Neural cell (in vitro differentiated cells): Measurements from ENCODE around the gene VRK1. TPM values are rescaled to one million over a fixed set of nuclear protein-coding genes. Genes with fewer than 3 reads are reported as not detected.

Source experiments
- H2AFZ ChIP-seq: fragments of 200-600, 300-800 bp; sonication (generic), shearing (Covaris generic); 2 replicates; pipeline ENCODE4 v1.6.0; 2014; ENCODE audit warnings: low read depth, mild to moderate bottlenecking, antibody characterized with exemption, low read length, moderate library complexity
- H3F3A ChIP-seq: fragments of 200-600 bp; shearing (Covaris generic); 2 replicates; pipeline ENCODE4 v1.6.1; 2016; ENCODE audit warnings: mild to moderate bottlenecking, moderate library complexity, mixed read lengths, antibody characterized with exemption, low read length; ENCODE audit not compliant: insufficient read depth, poor library complexity, severe bottlenecking
- H3K27ac ChIP-seq: fragments of 200-600, 300-800 bp; sonication (generic), shearing (Covaris generic); 2 replicates; pipeline ENCODE4 v1.5.1; 2014; ENCODE audit warnings: mild to moderate bottlenecking, low read length, moderate library complexity
- H3K27me3 ChIP-seq: fragments of 300-800, 200-600 bp; sonication (generic), shearing (Covaris generic); 2 replicates; pipeline ENCODE4 v1.6.0; 2014; ENCODE audit warnings: mild to moderate bottlenecking, low read depth, low read length, moderate library complexity; ENCODE audit not compliant: insufficient read depth
- H3K36me3 ChIP-seq: fragments of 300-800, 200-600 bp; sonication (generic), shearing (Covaris generic); 2 replicates; pipeline ENCODE4 v1.5.1; 2014; ENCODE audit warnings: mild to moderate bottlenecking, antibody characterized with exemption, low read length, moderate library complexity; ENCODE audit not compliant: insufficient read depth
- H3K4me2 ChIP-seq: fragments of 300-800, 200-600 bp; sonication (generic), shearing (Covaris generic); 2 replicates; pipeline ENCODE4 v1.6.0; 2014; ENCODE audit warnings: mild to moderate bottlenecking, low read length
- H3K4me3 ChIP-seq: fragments of 300-800, 200-600 bp; sonication (generic), shearing (Covaris generic); 2 replicates; pipeline ENCODE4 v1.5.1; 2014; ENCODE audit warnings: mild to moderate bottlenecking, low read length, moderate library complexity
- H3K79me2 ChIP-seq: fragments of 200-600 bp; shearing (Covaris generic); replicated peaks from 2 replicates; pipeline ENCODE4 v1.6.0; 2014; ENCODE audit warnings: mild to moderate bottlenecking, low read length, moderate library complexity; ENCODE audit not compliant: insufficient read depth
- H3K9ac ChIP-seq: fragments of 300-800, 200-600 bp; sonication (generic), shearing (Covaris generic); 2 replicates; pipeline ENCODE4 v1.6.1; 2016; ENCODE audit warnings: mild to moderate bottlenecking, low read length, mixed read lengths
- H3K9me2 ChIP-seq: fragments of 200-600 bp; shearing (Covaris generic); 2 replicates; pipeline ENCODE4 v1.6.1; 2016; ENCODE audit warnings: mild to moderate bottlenecking, low read length, mixed read lengths; ENCODE audit not compliant: insufficient read depth
- H3K9me3 ChIP-seq: fragments of 200-600, 300-800 bp; sonication (generic), shearing (Covaris generic); 2 replicates; pipeline ENCODE4 v1.6.1; 2016; ENCODE audit warnings: mild to moderate bottlenecking, mixed run types, low read length, moderate library complexity, mixed read lengths
- H4K20me1 ChIP-seq: fragments of 200-600 bp; shearing (Covaris generic); 2 replicates; pipeline ENCODE4 v1.6.1; 2016; ENCODE audit warnings: mild to moderate bottlenecking, mixed run types; ENCODE audit not compliant: insufficient read depth
- CTCF ChIP-seq: fragments of 450-650 bp; IDR thresholded peaks from 2 replicates; pipeline ENCODE4 v1.5.1; 2014; ENCODE audit warnings: antibody characterized with exemption, mild to moderate bottlenecking, moderate library complexity; ENCODE audit not compliant: poor library complexity, severe bottlenecking
- EP300 ChIP-seq: fragments of 450-650 bp; conservative IDR thresholded peaks from 2 replicates; pipeline ENCODE4 v1.6.1; 2014; ENCODE audit warnings: antibody characterized with exemption, mild to moderate bottlenecking, moderate library complexity; ENCODE audit not compliant: poor library complexity, severe bottlenecking
- EZH2 ChIP-seq: fragments of 200-600, 300-800 bp; shearing (Covaris generic), sonication (generic); IDR thresholded peaks from 2 replicates; pipeline ENCODE4 v1.6.1; 2014; ENCODE audit warnings: antibody characterized with exemption, low read length, borderline replicate concordance, mild to moderate bottlenecking; ENCODE audit not compliant: insufficient read depth, poor library complexity, severe bottlenecking
- MXI1 ChIP-seq: fragments of 450-650 bp; conservative IDR thresholded peaks from 2 replicates; pipeline ENCODE4 v1.6.1; 2014; ENCODE audit warnings: antibody characterized with exemption, mild to moderate bottlenecking; ENCODE audit not compliant: poor library complexity, severe bottlenecking
- POLR2AphosphoS5 ChIP-seq: IDR thresholded peaks from 2 replicates; pipeline ENCODE4 v1.6.1; 2012
- RAD21 ChIP-seq: fragments of 450-650 bp; conservative IDR thresholded peaks from 2 replicates; pipeline ENCODE4 v1.6.1; 2014; ENCODE audit warnings: antibody characterized with exemption, mild to moderate bottlenecking, moderate library complexity
- SMC3 ChIP-seq: fragments of 450-650 bp; conservative IDR thresholded peaks from 2 replicates; pipeline ENCODE4 v1.6.1; 2014; ENCODE audit warnings: antibody characterized with exemption, mild to moderate bottlenecking, moderate library complexity; ENCODE audit not compliant: poor library complexity
- TAF1 ChIP-seq: IDR thresholded peaks from 2 replicates; pipeline ENCODE4 v1.6.1; 2012; ENCODE audit warnings: low read depth
- polyA plus RNA-seq: library from polyadenylated mRNA; depleted of rRNA; stranded (reverse); fragments of >200 nt; gene quantifications from 2 replicates; pipeline ENCODE4 v1.2.3, GENCODE V29; 2014
- TF ChIP-seq, protein P1 (sequence below): IDR thresholded peaks from 2 replicates; pipeline ENCODE4 v1.6.1; 2012; ENCODE audit warnings: borderline replicate concordance

Gene VRK1
- polyA plus RNA-seq, 1 donor from 2014 or later, result 86.0 TPM

- Histone ChIP-seq H3K9me3 (no peaks in the 10 kb centered on the region), H3K4me2 (no peak overlapping the region), H3K36me3 (peaks cover 6% of the 10 kb centered on the region), H3K27ac (no peak overlapping the region), H3K9ac (no peak overlapping the region), H2AFZ (no peak overlapping the region), H3K27me3 (no peaks in the 10 kb centered on the region), H3K9me2 (no peaks in the 10 kb centered on the region), H3F3A (no peaks in the 10 kb centered on the region), H3K4me3 (no peak overlapping the region), H3K79me2 (no peaks in the 10 kb centered on the region), H4K20me1 (no peaks in the 10 kb centered on the region)
- TF ChIP-seq, protein P1, sequence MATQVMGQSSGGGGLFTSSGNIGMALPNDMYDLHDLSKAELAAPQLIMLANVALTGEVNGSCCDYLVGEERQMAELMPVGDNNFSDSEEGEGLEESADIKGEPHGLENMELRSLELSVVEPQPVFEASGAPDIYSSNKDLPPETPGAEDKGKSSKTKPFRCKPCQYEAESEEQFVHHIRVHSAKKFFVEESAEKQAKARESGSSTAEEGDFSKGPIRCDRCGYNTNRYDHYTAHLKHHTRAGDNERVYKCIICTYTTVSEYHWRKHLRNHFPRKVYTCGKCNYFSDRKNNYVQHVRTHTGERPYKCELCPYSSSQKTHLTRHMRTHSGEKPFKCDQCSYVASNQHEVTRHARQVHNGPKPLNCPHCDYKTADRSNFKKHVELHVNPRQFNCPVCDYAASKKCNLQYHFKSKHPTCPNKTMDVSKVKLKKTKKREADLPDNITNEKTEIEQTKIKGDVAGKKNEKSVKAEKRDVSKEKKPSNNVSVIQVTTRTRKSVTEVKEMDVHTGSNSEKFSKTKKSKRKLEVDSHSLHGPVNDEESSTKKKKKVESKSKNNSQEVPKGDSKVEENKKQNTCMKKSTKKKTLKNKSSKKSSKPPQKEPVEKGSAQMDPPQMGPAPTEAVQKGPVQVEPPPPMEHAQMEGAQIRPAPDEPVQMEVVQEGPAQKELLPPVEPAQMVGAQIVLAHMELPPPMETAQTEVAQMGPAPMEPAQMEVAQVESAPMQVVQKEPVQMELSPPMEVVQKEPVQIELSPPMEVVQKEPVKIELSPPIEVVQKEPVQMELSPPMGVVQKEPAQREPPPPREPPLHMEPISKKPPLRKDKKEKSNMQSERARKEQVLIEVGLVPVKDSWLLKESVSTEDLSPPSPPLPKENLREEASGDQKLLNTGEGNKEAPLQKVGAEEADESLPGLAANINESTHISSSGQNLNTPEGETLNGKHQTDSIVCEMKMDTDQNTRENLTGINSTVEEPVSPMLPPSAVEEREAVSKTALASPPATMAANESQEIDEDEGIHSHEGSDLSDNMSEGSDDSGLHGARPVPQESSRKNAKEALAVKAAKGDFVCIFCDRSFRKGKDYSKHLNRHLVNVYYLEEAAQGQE, result no peak
- TF ChIP-seq POLR2AphosphoS5, result no peak
- no peak for TF ChIP-seq EP300
- no peak for TF ChIP-seq SMC3
- TF ChIP-seq MXI1, result no peak
- no peak for TF ChIP-seq EZH2
- no peak for TF ChIP-seq TAF1
- TF ChIP-seq CTCF, result no peak
- no peak for TF ChIP-seq RAD21
These were observed 66.3 kb downstream of the VRK1 start for GRCh38 chr14:96863327-96863985.

DNA sequence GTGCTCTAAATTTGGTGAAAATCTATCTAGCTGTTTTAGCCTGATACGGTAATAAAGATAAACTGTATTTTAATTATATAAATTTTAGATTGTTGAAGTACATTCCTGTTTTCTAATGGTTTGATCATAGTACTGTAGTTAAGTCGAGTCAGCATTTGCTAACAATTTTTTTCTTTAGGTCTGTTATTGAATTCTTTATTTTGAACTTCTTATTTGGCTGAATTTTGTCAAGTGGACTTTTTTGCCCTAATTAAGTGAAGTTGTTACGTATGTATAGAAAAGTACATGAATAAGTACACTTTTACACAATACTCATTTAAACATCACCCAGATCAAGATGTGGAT lies 66.8 kb downstream of the VRK1 start:
- H3K4me2 ChIP-seq, result no peak overlapping the region
- no peak overlapping the region for H3K9ac ChIP-seq
- no peak overlapping the region for H3K27ac ChIP-seq
- no peaks in the 10 kb centered on the region for H3K9me3 ChIP-seq
- H3K36me3 ChIP-seq, result peaks cover 6% of the 10 kb centered on the region
- no peaks in the 10 kb centered on the region for H3F3A ChIP-seq
- no peaks in the 10 kb centered on the region for H4K20me1 ChIP-seq
- TF ChIP-seq CTCF (no peak), RAD21 (no peak), TAF1 (no peak), EP300 (no peak), POLR2AphosphoS5 (no peak), MXI1 (no peak), EZH2 (no peak), SMC3 (no peak)
- TF ChIP-seq, protein P1, result no peak
- no peak overlapping the region for H3K4me3 ChIP-seq
- no peaks in the 10 kb centered on the region for H3K27me3 ChIP-seq
- H2AFZ ChIP-seq, result no peak overlapping the region
- H3K79me2 ChIP-seq, result no peaks in the 10 kb centered on the region
- H3K9me2 ChIP-seq, result no peaks in the 10 kb centered on the region
